Measurements from ENCODE around the gene MUC13. TPM values are rescaled to one million over a fixed set of nuclear protein-coding genes. Genes with fewer than 3 reads are reported as not detected.

Gene MUC13
- total and polyA plus RNA-seq, 9 of the 15 experiments (the other 6 are each of a cell fraction or from before 2014, with no cell fraction given): 0.09 TPM; not detected in 8

- Histone ChIP-seq H3K9me3 (replicated peaks; ENCODE audit: control insufficient read depth, insufficient read depth, low read depth, low read length) (no peaks in the 10 kb centered on the region), H3K9ac (ENCODE audit: insufficient read depth in 1 of 2, low read depth in 2 of 2, low read length in 2 of 2) (no peak overlapping the region), H2AFZ (ENCODE audit: low read depth, low read length) (no peak overlapping the region), H3K9me1 (ENCODE audit: control insufficient read depth, insufficient read depth, low read length) (no peaks in the 10 kb centered on the region), H3K27me3 (ENCODE audit: control insufficient read depth in 2 of 2, insufficient read depth in 2 of 2, low read length in 2 of 2) (peaks cover 0 to 16% of the 10 kb centered on the region in 2 experiments; a peak in 2 of 5 replicates), H3K4me1 (replicated peaks in 1 of 2; ENCODE audit: control insufficient read depth in 2 of 2, insufficient read depth in 2 of 2, low read length in 2 of 2) (no peaks in the 10 kb centered on the region), H4K20me1 (replicated peaks; ENCODE audit: control insufficient read depth, insufficient read depth, low read length) (no peaks in the 10 kb centered on the region), H3K36me3 (ENCODE audit: control insufficient read depth, insufficient read depth, low read length) (no peaks in the 10 kb centered on the region), H3K27ac (ENCODE audit: extremely low read depth, low read depth, low read length) (no peak overlapping the region), H3K4me2 (ENCODE audit: insufficient read depth, low read length) (no peak overlapping the region), H3K79me2 (ENCODE audit: control insufficient read depth, insufficient read depth, low read length) (no peaks in the 10 kb centered on the region), H3K4me3 (no peak overlapping the region)
- in situ Hi-C loops (cut with MboI): no loop called here
- no TSS peak for BruUV-seq (replicated peaks)
- FAIRE-seq (no peak), DNase-seq (ENCODE audit: extremely low read depth in 1 of 4, low spot score in 3 of 4) (no peak), ATAC-seq (no peak)
- WGBS (ENCODE audit: insufficient coverage, low coverage, missing lambda C conversion rate): 0% methylated on average over 4 of the region's 5 CpGs
- ChIA-PET CTCF (ENCODE audit: low intra/inter-chr PET ratio) (no interaction called here), POLR2A (no interaction called here)
- no peak for TF ChIP-seq EGR1 (conservative IDR thresholded peaks at IDR 0.05)
- intact Hi-C loops (cut with micrococcal nuclease): loop anchor here (10.0 kb wide), 1 partner anchor 217 kb away; no protein-coding TSS in a partner anchor
Observed at GRCh38 chr3:124981472-124981871, 46.9 kb upstream of the MUC13 start.

GRCh38 chr3:124978627-124979026 lies 44.1 kb upstream of the MUC13 start:
- in situ Hi-C loops (cut with MboI): no loop called here
- no peak for DNase-seq (ENCODE audit: extremely low read depth in 1 of 4, low spot score in 3 of 4)
- ChIA-PET CTCF (ENCODE audit: low intra/inter-chr PET ratio) (no interaction called here), POLR2A (no interaction called here)
- H3K4me3 ChIP-seq: no peak overlapping the region
- no peak overlapping the region for H2AFZ ChIP-seq (ENCODE audit: low read depth, low read length)
- H3K27me3 ChIP-seq (ENCODE audit: control insufficient read depth in 2 of 2, insufficient read depth in 2 of 2, low read length in 2 of 2): peaks cover 0 to 16% of the 10 kb centered on the region in 2 experiments; a peak in 2 of 5 replicates
- no peak overlapping the region for H3K9ac ChIP-seq (ENCODE audit: insufficient read depth in 1 of 2, low read depth in 2 of 2, low read length in 2 of 2)
- H3K27ac ChIP-seq (ENCODE audit: extremely low read depth, low read depth, low read length): no peak overlapping the region
- no TSS peak for BruUV-seq (replicated peaks)
- H4K20me1 ChIP-seq (replicated peaks; ENCODE audit: control insufficient read depth, insufficient read depth, low read length): no peaks in the 10 kb centered on the region
- no peaks in the 10 kb centered on the region for H3K36me3 ChIP-seq (ENCODE audit: control insufficient read depth, insufficient read depth, low read length)
- no peaks in the 10 kb centered on the region for H3K9me3 ChIP-seq (replicated peaks; ENCODE audit: control insufficient read depth, insufficient read depth, low read depth, low read length)
- no peak for FAIRE-seq
- H3K79me2 ChIP-seq (ENCODE audit: control insufficient read depth, insufficient read depth, low read length): no peaks in the 10 kb centered on the region
- intact Hi-C loops (cut with micrococcal nuclease): no loop called here
- H3K4me2 ChIP-seq (ENCODE audit: insufficient read depth, low read length): no peak overlapping the region
- WGBS (ENCODE audit: insufficient coverage, low coverage, missing lambda C conversion rate): 3% methylated on average over 3 of the region's 7 CpGs
- TF ChIP-seq SIN3A (IDR thresholded peaks at IDR 0.05; ENCODE audit: borderline replicate concordance in 2 of 2, control insufficient read depth in 1 of 2, low read depth in 2 of 2, low read length in 2 of 2): no peak
- no peak for TF ChIP-seq ATF3 (IDR thresholded peaks at IDR 0.05)
- no peak for TF ChIP-seq ATF3 (CRISPR knock-in tag; conservative IDR thresholded peaks at IDR 0.05)
- H3K9me1 ChIP-seq (ENCODE audit: control insufficient read depth, insufficient read depth, low read length): no peaks in the 10 kb centered on the region
- no peaks in the 10 kb centered on the region for H3K4me1 ChIP-seq (replicated peaks in 1 of 2; ENCODE audit: control insufficient read depth in 2 of 2, insufficient read depth in 2 of 2, low read length in 2 of 2)
- no peak for ATAC-seq

Data from K562 (cell line).